VCaP (cell line): ENCODE data around the gene MCF2.
A peak's percentile ranks its signal among the peaks of the same experiment; 100 is the strongest.
"Not testable (repeated sequence)": the region's sequence is repeated elsewhere in the genome, so short reads cannot be mapped to it uniquely, and the experiment has no call there.

Experiments used
- H3K27ac ChIP-seq: fragments of 450-650 bp; 2 replicates; pipeline ENCODE4 v1.5.1; 2017
- CTCF ChIP-seq: fragments of 450-650 bp; conservative IDR thresholded peaks from 2 replicates; pipeline ENCODE4 v1.5.1; 2017; ENCODE audit warnings: mild to moderate bottlenecking, moderate library complexity

The MCF2 gene

GRCh38 chrX:139691843-139692505 is 16.0 kb downstream of the MCF2 start:
- TF ChIP-seq CTCF: no peak
- H3K27ac ChIP-seq: no peak overlapping the region

GRCh38 chrX:139691493-139691842 is 16.5 kb downstream of the MCF2 start:
- no peak for TF ChIP-seq CTCF

GRCh38 chrX:139685175-139685574 is 22.8 kb downstream of the MCF2 start:
- not testable (repeated sequence) for H3K27ac ChIP-seq

More at GRCh38 chrX:139691493-139691842, 16.5 kb downstream of the MCF2 start:
- no peak overlapping the region for H3K27ac ChIP-seq

- TF ChIP-seq CTCF: no peak
- H3K27ac ChIP-seq: peak overlapping the region; percentile 24; the same call in 1 of the 2 replicates
Measured at GRCh38 chrX:139680356-139680755, 27.6 kb downstream of the MCF2 start.

- H3K27ac ChIP-seq: no peak overlapping the region
- no peak for TF ChIP-seq CTCF
Measured at GRCh38 chrX:139647597-139647996, 60.4 kb downstream of the MCF2 start.

- no peak for TF ChIP-seq CTCF
- H3K27ac ChIP-seq: no peak overlapping the region
Measured at GRCh38 chrX:139642241-139642927, 65.6 kb downstream of the MCF2 start.

GRCh38 chrX:139640259-139640658 is 67.7 kb downstream of the MCF2 start:
- TF ChIP-seq CTCF: no peak
- no peak overlapping the region for H3K27ac ChIP-seq

- no peak overlapping the region for H3K27ac ChIP-seq
- TF ChIP-seq CTCF: no peak
Measured at GRCh38 chrX:139639253-139639652, 68.7 kb downstream of the MCF2 start.
